ENCODE results near the gene MECP2.

DNA sequence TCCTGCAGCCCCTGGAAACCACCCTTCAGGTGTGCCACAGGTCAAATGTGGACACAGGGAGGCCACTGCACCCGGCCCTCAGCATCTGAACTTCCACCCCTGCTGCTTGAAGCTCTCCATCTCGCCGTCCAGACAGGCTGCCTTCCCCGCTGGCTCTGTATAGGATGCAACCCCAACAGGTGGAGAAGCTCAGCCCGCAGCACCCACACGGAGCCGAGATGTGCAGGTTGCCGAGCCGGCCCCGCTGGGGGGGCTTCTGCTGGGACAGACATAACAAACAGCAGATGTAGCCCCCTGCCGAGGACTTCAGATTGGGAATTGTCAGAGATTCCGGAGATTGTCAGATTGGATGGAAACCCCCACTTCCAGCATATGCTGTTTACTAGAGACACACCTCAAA, 104.4 kb downstream of the MECP2 start:
- TF ChIP-seq, protein P1, sequence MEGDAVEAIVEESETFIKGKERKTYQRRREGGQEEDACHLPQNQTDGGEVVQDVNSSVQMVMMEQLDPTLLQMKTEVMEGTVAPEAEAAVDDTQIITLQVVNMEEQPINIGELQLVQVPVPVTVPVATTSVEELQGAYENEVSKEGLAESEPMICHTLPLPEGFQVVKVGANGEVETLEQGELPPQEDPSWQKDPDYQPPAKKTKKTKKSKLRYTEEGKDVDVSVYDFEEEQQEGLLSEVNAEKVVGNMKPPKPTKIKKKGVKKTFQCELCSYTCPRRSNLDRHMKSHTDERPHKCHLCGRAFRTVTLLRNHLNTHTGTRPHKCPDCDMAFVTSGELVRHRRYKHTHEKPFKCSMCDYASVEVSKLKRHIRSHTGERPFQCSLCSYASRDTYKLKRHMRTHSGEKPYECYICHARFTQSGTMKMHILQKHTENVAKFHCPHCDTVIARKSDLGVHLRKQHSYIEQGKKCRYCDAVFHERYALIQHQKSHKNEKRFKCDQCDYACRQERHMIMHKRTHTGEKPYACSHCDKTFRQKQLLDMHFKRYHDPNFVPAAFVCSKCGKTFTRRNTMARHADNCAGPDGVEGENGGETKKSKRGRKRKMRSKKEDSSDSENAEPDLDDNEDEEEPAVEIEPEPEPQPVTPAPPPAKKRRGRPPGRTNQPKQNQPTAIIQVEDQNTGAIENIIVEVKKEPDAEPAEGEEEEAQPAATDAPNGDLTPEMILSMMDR (IDR thresholded peaks at IDR 0.05) = no peak
- TF ChIP-seq EZH2 (IDR thresholded peaks at IDR 0.05) = no peak

All from neural progenitor cell (in vitro differentiated cells).